Kidney epithelial cell (primary cell): ENCODE data around the gene CCDC63. TPM values are rescaled to one million over a fixed set of nuclear protein-coding genes. Genes with fewer than 3 reads are reported as not detected.

Experiments used
- DNase-seq: peaks from one replicate; pipeline ENCODE4 v3.0.0-alpha.2; 2010; ENCODE audit warnings: low read depth
- H3K27me3 ChIP-seq: 2 replicates; pipeline ENCODE4 v1.6.0; 2011; ENCODE audit warnings: low read length; ENCODE audit not compliant: control insufficient read depth, insufficient read depth
- H3K36me3 ChIP-seq: 2 replicates; pipeline ENCODE4 v1.5.1; 2011; ENCODE audit warnings: low read length; ENCODE audit not compliant: control insufficient read depth, insufficient read depth
- H3K4me3 ChIP-seq: 2 replicates; pipeline ENCODE4 v1.5.1; 2011; ENCODE audit warnings: low read depth, mild to moderate bottlenecking, control low read depth, low read length
- total RNA-seq: library from RNA; depleted of rRNA; stranded (reverse); fragments of >200 nt; gene quantifications from 2 replicates; pipeline ENCODE4 v1.2.3, GENCODE V29; 2015
- TF ChIP-seq, protein P1 (sequence below): IDR thresholded peaks from 2 replicates; pipeline ENCODE4 v1.5.1; 2011; ENCODE audit warnings: mild to moderate bottlenecking, moderate library complexity, low read length, control low read depth, inconsistent platforms; ENCODE audit not compliant: insufficient read depth, poor library complexity, severe bottlenecking

The CCDC63 gene
- total RNA-seq, 1 donor from 2014 or later = not detected

DNA sequence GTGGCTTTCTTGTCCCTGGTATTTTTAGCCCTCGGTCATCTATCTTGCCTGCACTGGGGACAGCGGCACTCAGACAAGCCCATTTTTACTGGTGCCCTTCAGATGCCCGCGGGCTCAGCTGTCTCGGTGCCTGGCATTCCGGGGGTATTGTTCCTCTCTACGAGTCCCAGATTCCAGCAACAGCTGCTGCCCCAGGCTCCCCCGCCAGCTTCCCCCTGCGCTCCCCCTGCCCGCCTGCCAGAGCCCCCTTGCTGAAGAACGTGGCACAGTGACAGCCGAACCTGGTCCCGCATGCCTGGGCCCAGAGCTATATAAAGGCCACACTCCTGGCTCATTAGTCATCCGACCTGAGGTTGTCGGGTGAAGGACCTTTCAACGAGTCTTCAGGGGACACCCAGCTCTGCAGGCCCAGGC lies 84.5 kb downstream of the CCDC63 start:
- TF ChIP-seq, protein P1, sequence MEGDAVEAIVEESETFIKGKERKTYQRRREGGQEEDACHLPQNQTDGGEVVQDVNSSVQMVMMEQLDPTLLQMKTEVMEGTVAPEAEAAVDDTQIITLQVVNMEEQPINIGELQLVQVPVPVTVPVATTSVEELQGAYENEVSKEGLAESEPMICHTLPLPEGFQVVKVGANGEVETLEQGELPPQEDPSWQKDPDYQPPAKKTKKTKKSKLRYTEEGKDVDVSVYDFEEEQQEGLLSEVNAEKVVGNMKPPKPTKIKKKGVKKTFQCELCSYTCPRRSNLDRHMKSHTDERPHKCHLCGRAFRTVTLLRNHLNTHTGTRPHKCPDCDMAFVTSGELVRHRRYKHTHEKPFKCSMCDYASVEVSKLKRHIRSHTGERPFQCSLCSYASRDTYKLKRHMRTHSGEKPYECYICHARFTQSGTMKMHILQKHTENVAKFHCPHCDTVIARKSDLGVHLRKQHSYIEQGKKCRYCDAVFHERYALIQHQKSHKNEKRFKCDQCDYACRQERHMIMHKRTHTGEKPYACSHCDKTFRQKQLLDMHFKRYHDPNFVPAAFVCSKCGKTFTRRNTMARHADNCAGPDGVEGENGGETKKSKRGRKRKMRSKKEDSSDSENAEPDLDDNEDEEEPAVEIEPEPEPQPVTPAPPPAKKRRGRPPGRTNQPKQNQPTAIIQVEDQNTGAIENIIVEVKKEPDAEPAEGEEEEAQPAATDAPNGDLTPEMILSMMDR = no peak
- H3K36me3 ChIP-seq = no peaks in the 10 kb centered on the region
- no peak overlapping the region for H3K4me3 ChIP-seq
- no peaks in the 10 kb centered on the region for H3K27me3 ChIP-seq
- no peak for DNase-seq

- H3K27me3 ChIP-seq = no peaks in the 10 kb centered on the region
- DNase-seq = no peak
- TF ChIP-seq, protein P1 = peak; percentile 19
- H3K4me3 ChIP-seq = no peak overlapping the region
- no peaks in the 10 kb centered on the region for H3K36me3 ChIP-seq
Observed at GRCh38 chr12:110932046-110932445, 85.3 kb downstream of the CCDC63 start.

DNA sequence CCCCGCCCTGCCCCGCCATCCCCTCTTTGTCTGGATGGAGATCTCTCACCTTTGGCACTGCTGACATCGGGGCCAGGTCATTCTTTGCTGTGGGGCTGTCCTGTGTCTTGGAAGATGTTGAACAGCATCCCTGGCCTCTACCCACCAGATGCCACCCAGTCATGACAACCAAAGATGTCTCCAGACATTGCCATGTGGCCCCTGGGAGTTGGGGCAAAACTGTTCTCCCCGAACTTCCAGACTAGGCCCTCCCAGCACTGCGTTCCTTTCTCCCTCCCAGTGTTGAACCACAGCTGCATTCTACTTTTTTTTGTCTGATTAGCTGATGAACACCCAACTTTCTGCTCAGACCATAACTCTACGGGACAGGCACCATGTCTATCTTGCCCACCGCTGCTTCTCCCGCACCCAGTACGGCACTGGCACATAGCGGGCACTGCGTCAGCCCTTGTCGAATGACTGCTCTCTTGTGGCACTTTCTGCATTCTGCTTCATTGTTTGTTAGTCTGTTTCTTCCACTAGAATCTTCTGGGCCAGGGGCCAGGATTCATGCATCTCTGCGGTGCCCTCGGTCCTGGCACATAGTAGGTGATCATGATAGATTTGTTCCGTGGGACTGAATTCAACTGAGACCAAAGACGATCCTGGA lies 86.7 kb downstream of the CCDC63 start:
- no peaks in the 10 kb centered on the region for H3K36me3 ChIP-seq
- no peak overlapping the region for H3K4me3 ChIP-seq
- no peaks in the 10 kb centered on the region for H3K27me3 ChIP-seq
- no peak for DNase-seq
- TF ChIP-seq, protein P1 = no peak

DNA sequence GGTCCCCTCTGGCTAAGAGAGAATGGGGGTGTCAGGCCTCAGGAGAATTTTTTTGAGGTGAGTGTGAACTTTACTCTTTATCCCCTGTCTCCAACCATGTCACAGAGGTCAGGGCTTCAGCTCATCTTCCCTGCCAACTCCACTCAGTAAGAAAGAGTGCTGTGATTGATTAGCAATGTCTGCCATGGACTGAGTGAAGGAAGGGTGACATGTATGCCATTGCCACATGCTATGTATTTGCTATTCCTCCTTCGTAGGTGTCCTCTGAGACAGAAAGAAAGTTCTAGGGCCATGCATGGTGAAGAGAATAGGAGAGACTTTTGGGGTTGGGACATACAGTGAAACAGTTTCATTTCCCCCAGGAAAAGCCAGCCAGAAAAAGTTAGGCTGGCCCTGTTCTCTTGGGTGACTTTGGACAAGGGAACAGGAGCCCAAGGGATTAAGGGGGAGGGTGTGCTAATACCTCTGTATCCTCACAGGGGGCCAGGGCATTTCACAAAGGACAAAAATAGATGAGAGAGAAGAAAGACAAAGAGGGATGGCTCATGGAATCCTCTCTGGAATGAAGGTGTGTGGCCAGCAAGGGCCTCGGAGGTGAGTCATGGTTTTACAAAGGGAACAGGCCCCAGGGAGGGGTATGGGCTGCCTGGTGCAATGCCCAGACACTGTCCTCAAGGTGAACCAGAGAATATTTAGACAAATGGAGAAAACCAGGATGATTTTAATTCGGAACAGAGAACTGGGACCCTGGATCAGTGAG lies 87.5 kb downstream of the CCDC63 start:
- peak; percentile 31 for DNase-seq
- H3K36me3 ChIP-seq = no peaks in the 10 kb centered on the region
- no peaks in the 10 kb centered on the region for H3K27me3 ChIP-seq
- H3K4me3 ChIP-seq = no peak overlapping the region
- TF ChIP-seq, protein P1 = no peak

- TF ChIP-seq, protein P1 = no peak
- no peak overlapping the region for H3K4me3 ChIP-seq
- no peaks in the 10 kb centered on the region for H3K27me3 ChIP-seq
- no peaks in the 10 kb centered on the region for H3K36me3 ChIP-seq
- DNase-seq = no peak
Observed at GRCh38 chr12:110935588-110935987, 88.8 kb downstream of the CCDC63 start.
